Effector memory CD8-positive, alpha-beta T cell (primary cell): ENCODE data around the gene DNAAF8.

Source experiments
- ATAC-seq: fragments of 150-1000 bp; cut with Tn5 transposase; replicated peaks from 2 replicates; pipeline ENCODE4 v1.10.0; 2021; ENCODE audit warnings: mild to moderate bottlenecking, moderate library complexity
- DNase-seq, 3 experiments: peaks; one replicate each; pipeline ENCODE4 v3.0.0; 2021
- H3K27ac Mint-ChIP-seq, 2 donors: one replicate each; pipeline ENCODE4 v1.8.0; 2022; ENCODE audit warnings: mild to moderate bottlenecking in 2 of 2, mixed read lengths in 2 of 2, moderate library complexity in 2 of 2
- H3K27me3 Mint-ChIP-seq, 2 donors: one replicate each; pipeline ENCODE4 v1.8.0; 2022; ENCODE audit warnings: mixed read lengths in 2 of 2
- H3K36me3 Mint-ChIP-seq: one replicate; pipeline ENCODE4 v1.8.0; 2022; ENCODE audit warnings: mild to moderate bottlenecking, moderate library complexity, mixed read lengths; ENCODE audit not compliant: insufficient read depth
- H3K4me1 Mint-ChIP-seq, 2 donors: one replicate each; pipeline ENCODE4 v1.8.0; 2022; ENCODE audit warnings: low read depth in 2 of 2, mixed read lengths in 2 of 2
- H3K4me3 Mint-ChIP-seq, 2 donors: one replicate each; pipeline ENCODE4 v1.8.0; 2022; ENCODE audit warnings: mild to moderate bottlenecking in 2 of 2, mixed read lengths in 2 of 2, moderate library complexity in 2 of 2
- H3K9me3 Mint-ChIP-seq, 2 donors: one replicate each; pipeline ENCODE4 v1.8.0; 2022; ENCODE audit warnings: mixed read lengths in 2 of 2
- total RNA-seq, 9 experiments: gene quantifications; one replicate each; lab custom pipeline; 2026; lab: John Stamatoyannopoulos, UW

DNAAF8 gene
- 0 to 0.50 (median 0.36) reads per million in 9 experiments for total RNA-seq

GRCh38 chr16:4734063-4734729 is at the start of gene DNAAF8, which contains the start of gene ANKS3:
TSS of gene DNAAF8 (plus strand) at chr16:4734537. CDS start at chr16:4736515, 1,978 bp downstream.
TSS of gene ANKS3 (minus strand) at chr16:4734271. CDS start at chr16:4730149, 4,122 bp downstream.
- Mint-ChIP-seq H3K4me1 (peaks cover 16 to 17% of the 10 kb centered on the region in 2 donors), H3K36me3 (peaks cover 19% of the 10 kb centered on the region), H3K27me3 (peaks cover 0 to 8% of the 10 kb centered on the region in 2 donors)

GRCh38 chr16:4684763-4685162 is 49.6 kb upstream of the DNAAF8 start:
- Mint-ChIP-seq H3K4me3 (no peak overlapping the region), H3K27ac (peak overlapping the region in 1 of 2 donors; percentile 29), H3K27me3 (no peaks in the 10 kb centered on the region), H3K36me3 (peaks cover 20% of the 10 kb centered on the region), H3K4me1 (no peaks in the 10 kb centered on the region), H3K9me3 (no peaks in the 10 kb centered on the region)
- DNase-seq (no peak), ATAC-seq (no peak)

More at GRCh38 chr16:4734063-4734729, at the start of gene DNAAF8, which contains the start of gene ANKS3:
- peak within 1 kb of the TSS; percentile 91 to 95 for H3K4me3 Mint-ChIP-seq
- H3K27ac Mint-ChIP-seq = peak within 1 kb of the TSS; percentile 90 to 92
- H3K9me3 Mint-ChIP-seq = no peaks in the 10 kb centered on the region
- DNase-seq = peak; percentile 72 to 78 (median 75)
- peak; percentile 78 for ATAC-seq

GRCh38 chr16:4685292-4685691 is 49.0 kb upstream of the DNAAF8 start:
- H3K36me3 Mint-ChIP-seq = peaks cover 23% of the 10 kb centered on the region
- ATAC-seq (no peak), DNase-seq (no peak)
- no peaks in the 10 kb centered on the region for H3K4me1 Mint-ChIP-seq
- H3K27ac Mint-ChIP-seq = peak overlapping the region in 1 of 2 donors; percentile 29
- no peaks in the 10 kb centered on the region for H3K9me3 Mint-ChIP-seq
- H3K4me3 Mint-ChIP-seq = no peak overlapping the region
- no peaks in the 10 kb centered on the region for H3K27me3 Mint-ChIP-seq

- Mint-ChIP-seq H3K4me1 (no peaks in the 10 kb centered on the region), H3K4me3 (no peak overlapping the region), H3K9me3 (no peaks in the 10 kb centered on the region), H3K27me3 (no peaks in the 10 kb centered on the region), H3K27ac (no peak overlapping the region), H3K36me3 (peaks cover 23% of the 10 kb centered on the region)
- DNase-seq (no peak), ATAC-seq (no peak)
These were observed 48.4 kb upstream of the DNAAF8 start for GRCh38 chr16:4685776-4686496.

GRCh38 chr16:4686497-4687210 is 47.7 kb upstream of the DNAAF8 start:
- peaks cover 18% of the 10 kb centered on the region for H3K36me3 Mint-ChIP-seq
- DNase-seq (no peak), ATAC-seq (no peak)
- H3K27ac Mint-ChIP-seq = peak overlapping the region in 1 of 2 donors; percentile 22
- peaks cover 3 to 4% of the 10 kb centered on the region in 2 donors for H3K4me1 Mint-ChIP-seq
- no peaks in the 10 kb centered on the region for H3K9me3 Mint-ChIP-seq
- no peak overlapping the region for H3K4me3 Mint-ChIP-seq
- no peaks in the 10 kb centered on the region for H3K27me3 Mint-ChIP-seq

- Mint-ChIP-seq H3K4me3 (no peak overlapping the region), H3K9me3 (no peaks in the 10 kb centered on the region), H3K27ac (peak overlapping the region; percentile 22 to 68), H3K4me1 (peaks cover 6% of the 10 kb centered on the region in 2 donors), H3K36me3 (peaks cover 17% of the 10 kb centered on the region), H3K27me3 (no peaks in the 10 kb centered on the region)
- no peak for ATAC-seq
- no peak for DNase-seq
These were observed 46.9 kb upstream of the DNAAF8 start for GRCh38 chr16:4687416-4687815.

GRCh38 chr16:4687946-4688673 is 46.2 kb upstream of the DNAAF8 start:
- Mint-ChIP-seq H3K4me1 (peaks cover 9% of the 10 kb centered on the region in 2 donors), H3K4me3 (no peak overlapping the region), H3K36me3 (peaks cover 19% of the 10 kb centered on the region), H3K9me3 (no peaks in the 10 kb centered on the region), H3K27ac (peak overlapping the region in 1 of 2 donors; percentile 68), H3K27me3 (no peaks in the 10 kb centered on the region)
- DNase-seq = no peak
- no peak for ATAC-seq

GRCh38 chr16:4688674-4689045 is 45.7 kb upstream of the DNAAF8 start:
- Mint-ChIP-seq H3K27me3 (no peaks in the 10 kb centered on the region), H3K4me1 (peaks cover 9% of the 10 kb centered on the region in 2 donors), H3K36me3 (peaks cover 21% of the 10 kb centered on the region), H3K9me3 (no peaks in the 10 kb centered on the region), H3K4me3 (no peak overlapping the region), H3K27ac (no peak overlapping the region)
- ATAC-seq = no peak
- no peak for DNase-seq

- no peak for ATAC-seq
- H3K9me3 Mint-ChIP-seq = no peaks in the 10 kb centered on the region
- peak overlapping the region in 1 of 2 donors; percentile 53 for H3K27ac Mint-ChIP-seq
- H3K27me3 Mint-ChIP-seq = no peaks in the 10 kb centered on the region
- H3K4me3 Mint-ChIP-seq = no peak overlapping the region
- H3K36me3 Mint-ChIP-seq = peaks cover 20% of the 10 kb centered on the region
- H3K4me1 Mint-ChIP-seq = peaks cover 9% of the 10 kb centered on the region in 2 donors
- no peak for DNase-seq
These were observed 45.2 kb upstream of the DNAAF8 start for GRCh38 chr16:4689091-4689671.

GRCh38 chr16:4689864-4690704 is 44.3 kb upstream of the DNAAF8 start:
- Mint-ChIP-seq H3K4me1 (peaks cover 9 to 11% of the 10 kb centered on the region in 2 donors), H3K36me3 (peaks cover 26% of the 10 kb centered on the region), H3K9me3 (no peaks in the 10 kb centered on the region), H3K27ac (peak overlapping the region in 1 of 2 donors; percentile 53), H3K27me3 (no peaks in the 10 kb centered on the region), H3K4me3 (no peak overlapping the region)
- DNase-seq = no peak
- ATAC-seq = no peak

- peaks cover 33% of the 10 kb centered on the region for H3K36me3 Mint-ChIP-seq
- ATAC-seq (no peak), DNase-seq (no peak)
- peaks cover 16 to 17% of the 10 kb centered on the region in 2 donors for H3K4me1 Mint-ChIP-seq
- no peaks in the 10 kb centered on the region for H3K27me3 Mint-ChIP-seq
- peak overlapping the region in 1 of 2 donors; percentile 72 for H3K4me3 Mint-ChIP-seq
- no peaks in the 10 kb centered on the region for H3K9me3 Mint-ChIP-seq
- H3K27ac Mint-ChIP-seq = peak overlapping the region; percentile 18 to 41
These were observed 43.2 kb upstream of the DNAAF8 start for GRCh38 chr16:4690946-4691665.
